ENCODE results near the gene RAB15.

Gene RAB15

DNA sequence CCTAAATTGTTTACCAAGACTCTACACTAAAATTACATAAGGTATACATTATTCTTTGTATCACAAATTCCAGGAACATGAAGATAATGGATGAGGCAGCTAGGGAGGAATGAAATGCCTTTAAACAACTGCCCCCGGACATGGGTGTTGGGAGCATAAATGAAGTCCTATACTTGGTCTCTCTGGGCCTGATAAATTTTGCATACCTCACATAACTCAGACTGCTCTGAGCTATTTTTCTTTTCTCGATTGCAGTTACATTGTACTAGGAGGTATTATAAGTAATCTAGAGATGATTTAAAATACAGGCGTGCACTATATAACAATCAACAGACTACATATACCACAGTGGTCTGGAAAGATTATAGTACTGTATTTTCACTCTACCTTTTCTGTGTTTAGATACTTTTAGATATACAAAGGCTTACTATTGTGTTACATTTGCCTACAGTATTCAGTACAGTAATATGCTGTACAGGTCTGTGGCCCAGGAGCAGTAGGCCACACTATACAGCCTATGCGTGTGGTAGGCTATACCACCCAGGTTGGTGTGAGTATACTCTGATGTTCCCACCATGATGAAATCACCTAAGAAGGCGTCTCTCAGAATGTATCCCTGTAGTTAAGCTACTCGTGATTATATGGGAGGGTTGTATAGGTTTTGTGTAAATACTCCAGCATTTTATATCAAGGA lies 28.9 kb upstream of the RAB15 start:
- TF ChIP-seq, protein P1, sequence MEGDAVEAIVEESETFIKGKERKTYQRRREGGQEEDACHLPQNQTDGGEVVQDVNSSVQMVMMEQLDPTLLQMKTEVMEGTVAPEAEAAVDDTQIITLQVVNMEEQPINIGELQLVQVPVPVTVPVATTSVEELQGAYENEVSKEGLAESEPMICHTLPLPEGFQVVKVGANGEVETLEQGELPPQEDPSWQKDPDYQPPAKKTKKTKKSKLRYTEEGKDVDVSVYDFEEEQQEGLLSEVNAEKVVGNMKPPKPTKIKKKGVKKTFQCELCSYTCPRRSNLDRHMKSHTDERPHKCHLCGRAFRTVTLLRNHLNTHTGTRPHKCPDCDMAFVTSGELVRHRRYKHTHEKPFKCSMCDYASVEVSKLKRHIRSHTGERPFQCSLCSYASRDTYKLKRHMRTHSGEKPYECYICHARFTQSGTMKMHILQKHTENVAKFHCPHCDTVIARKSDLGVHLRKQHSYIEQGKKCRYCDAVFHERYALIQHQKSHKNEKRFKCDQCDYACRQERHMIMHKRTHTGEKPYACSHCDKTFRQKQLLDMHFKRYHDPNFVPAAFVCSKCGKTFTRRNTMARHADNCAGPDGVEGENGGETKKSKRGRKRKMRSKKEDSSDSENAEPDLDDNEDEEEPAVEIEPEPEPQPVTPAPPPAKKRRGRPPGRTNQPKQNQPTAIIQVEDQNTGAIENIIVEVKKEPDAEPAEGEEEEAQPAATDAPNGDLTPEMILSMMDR (IDR thresholded peaks at IDR 0.05; ENCODE audit: low read length, missing control alignments): no peak
- H3K4me3 ChIP-seq (replicated peaks; ENCODE audit: low read depth, low read length): no peak overlapping the region
- DNase-seq (ENCODE audit: low read depth): peak; percentile 67

DNA sequence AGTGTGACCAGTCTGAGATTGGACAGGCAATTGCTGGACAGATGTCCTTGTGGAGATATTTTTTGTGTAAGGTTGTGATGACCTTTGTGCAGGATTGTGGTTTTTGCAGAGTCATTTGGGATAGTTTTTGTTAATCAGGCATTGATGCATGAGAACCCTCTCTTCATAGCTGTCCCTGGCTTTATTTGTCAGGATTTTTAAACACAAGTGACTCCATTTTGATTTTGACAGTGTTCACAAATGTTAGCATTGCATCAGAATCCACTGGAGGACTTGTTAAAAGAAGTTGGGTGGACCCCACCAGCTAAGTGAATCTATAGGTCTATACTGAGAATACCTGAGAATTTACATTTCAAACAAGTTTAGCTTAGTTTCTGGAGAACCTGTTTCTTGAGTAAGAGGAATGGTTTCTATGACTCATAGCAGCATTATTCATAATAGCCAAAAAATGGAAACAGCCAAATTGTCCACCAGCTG lies 26.4 kb upstream of the RAB15 start:
- peak; percentile 33 for DNase-seq (ENCODE audit: low read depth)
- TF ChIP-seq, protein P1 (IDR thresholded peaks at IDR 0.05; ENCODE audit: low read length, missing control alignments): no peak
- H3K4me3 ChIP-seq (replicated peaks; ENCODE audit: low read depth, low read length): no peak overlapping the region

DNA sequence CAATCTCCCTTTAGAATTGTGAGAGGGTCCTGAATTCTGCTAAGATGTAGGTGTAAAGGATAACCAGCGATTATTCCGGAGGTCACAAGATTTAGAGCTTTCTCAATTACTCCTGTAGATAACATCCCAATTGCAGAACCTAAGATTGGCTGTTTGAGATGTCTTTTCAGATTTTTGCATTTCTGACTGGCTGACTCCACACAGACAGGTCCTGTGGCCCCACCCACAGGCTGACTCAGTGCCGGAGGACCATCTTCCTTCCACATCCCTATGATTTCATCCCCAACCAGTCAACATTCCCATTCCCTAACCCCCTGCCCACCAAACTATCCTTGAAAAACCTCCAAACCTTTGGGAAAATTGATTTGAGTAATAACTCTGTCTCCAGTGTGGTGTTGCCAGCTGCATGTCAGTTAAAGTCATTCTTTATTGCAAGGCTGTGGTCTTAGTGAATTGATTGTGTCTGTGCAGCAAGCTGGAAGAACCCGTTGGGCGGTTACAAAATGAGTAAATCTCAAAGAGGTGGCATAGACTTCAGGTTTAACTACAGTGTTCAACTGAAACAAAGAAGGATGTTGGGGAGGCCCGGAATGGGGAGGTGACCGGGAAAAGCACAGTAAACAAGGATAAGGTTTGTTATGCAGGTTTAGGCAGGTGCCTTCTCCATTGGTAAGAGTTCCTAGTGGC lies 25.1 kb upstream of the RAB15 start:
- no peak for DNase-seq (ENCODE audit: low read depth)
- TF ChIP-seq, protein P1 (IDR thresholded peaks at IDR 0.05; ENCODE audit: low read length, missing control alignments): no peak
- H3K4me3 ChIP-seq (replicated peaks; ENCODE audit: low read depth, low read length): no peak overlapping the region

DNA sequence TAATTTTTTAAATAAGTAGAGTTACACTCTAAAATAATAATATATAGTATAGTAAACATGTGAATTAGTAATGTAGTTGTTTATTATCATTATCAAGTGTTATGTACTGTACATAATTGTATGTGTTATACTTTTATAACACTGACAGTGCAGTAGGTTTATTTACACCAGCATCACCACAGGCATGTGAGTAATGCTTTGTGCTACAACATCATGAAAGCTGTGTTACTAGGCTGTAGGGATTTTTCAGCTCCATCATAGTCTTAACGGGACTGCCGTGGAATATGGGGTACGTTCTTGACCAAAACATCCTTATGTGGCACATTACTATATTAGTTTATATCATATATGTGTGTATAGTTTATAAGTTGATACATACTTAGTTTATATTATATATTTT lies 23.2 kb upstream of the RAB15 start:
- no peak for DNase-seq (ENCODE audit: low read depth)

DNA sequence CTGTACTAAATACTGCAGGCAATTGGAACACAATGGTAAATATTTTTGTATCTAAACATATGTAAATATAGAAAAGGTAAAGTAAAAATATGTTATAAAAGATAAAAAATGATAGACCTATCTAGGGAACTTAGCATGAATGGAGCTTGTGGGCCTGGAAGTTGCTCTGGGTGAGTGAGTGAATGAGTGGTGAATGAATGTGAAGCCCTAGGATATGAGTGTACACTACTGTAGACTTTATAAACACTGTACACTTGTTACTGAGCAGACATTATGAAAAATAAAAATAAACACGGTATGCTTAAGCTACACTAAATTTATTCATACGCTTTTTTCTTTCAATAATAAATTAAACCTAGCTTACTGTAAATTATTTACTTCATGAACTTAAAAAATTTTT lies 22.4 kb upstream of the RAB15 start:
- TF ChIP-seq, protein P1 (IDR thresholded peaks at IDR 0.05; ENCODE audit: low read length, missing control alignments): no peak
- DNase-seq (ENCODE audit: low read depth): no peak
- no peak overlapping the region for H3K4me3 ChIP-seq (replicated peaks; ENCODE audit: low read depth, low read length)

More for the DNA sequence above, 23.2 kb upstream of the RAB15 start:
- TF ChIP-seq, protein P1 (IDR thresholded peaks at IDR 0.05; ENCODE audit: low read length, missing control alignments): no peak
- H3K4me3 ChIP-seq (replicated peaks; ENCODE audit: low read depth, low read length): no peak overlapping the region

DNA sequence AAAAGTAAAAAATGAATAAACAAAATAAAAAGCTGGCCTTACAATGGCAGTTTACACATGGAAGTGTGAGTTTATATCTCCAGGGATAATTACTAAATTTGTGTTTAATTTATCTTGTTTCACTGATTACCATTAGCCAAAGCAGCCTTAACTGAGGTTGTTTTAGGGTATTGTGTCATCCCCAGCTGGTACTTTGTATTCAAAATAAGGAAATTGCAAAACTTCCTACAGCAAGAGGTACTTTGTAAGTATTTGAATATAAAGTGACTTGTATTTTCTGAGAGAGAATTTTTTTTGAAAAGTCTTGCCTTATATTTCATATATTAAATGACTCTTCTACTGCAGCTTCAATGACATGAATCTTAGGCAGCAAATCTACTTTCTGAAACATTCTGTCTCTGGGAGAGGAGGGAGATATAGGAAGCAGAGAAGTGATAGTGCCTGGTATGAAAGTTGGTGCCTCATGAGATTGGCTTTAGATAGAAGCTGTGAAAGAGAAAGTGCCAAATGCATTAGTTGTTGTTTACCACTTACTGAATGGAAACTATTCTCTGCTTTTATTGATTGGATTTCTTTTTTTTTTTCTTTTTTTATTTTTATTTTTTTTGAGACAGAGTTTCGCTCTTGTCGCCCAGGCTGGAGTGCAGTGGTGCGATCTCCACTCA lies 21.3 kb upstream of the RAB15 start:
- DNase-seq (ENCODE audit: low read depth): peak; percentile 65
- TF ChIP-seq, protein P1 (IDR thresholded peaks at IDR 0.05; ENCODE audit: low read length, missing control alignments): no peak
- peak overlapping the region; percentile 31 for H3K4me3 ChIP-seq (replicated peaks; ENCODE audit: low read depth, low read length)

Measured in fibroblast of pulmonary artery (primary cell).